T-helper 2 cell treated with Interferon-gamma antibody and Interleukin-4, amounts not matched to agents 100 ng/mL and 5 ng/mL, for 36 hours (primary cell): ENCODE data around the gene ZNF540. TPM values are rescaled to one million over a fixed set of nuclear protein-coding genes. Genes with fewer than 3 reads are reported as not detected.
"Not testable (repeated sequence)": the region's sequence is repeated elsewhere in the genome, so short reads cannot be mapped to it uniquely, and the experiment has no call there.

Source experiments
- intact Hi-C: fragments of 100-400 bp; cut with micrococcal nuclease; formaldehyde crosslinking; loops from one replicate; pipeline ENCODE4 v1.15.1; 2023
- total RNA-seq: library from RNA; stranded (reverse); gene quantifications from 2 replicates; pipeline ENCODE4 v1.2.3, GENCODE V29; 2022

ZNF540 gene
- 0.41 and 0.64 TPM in 2 replicates for total RNA-seq

DNA sequence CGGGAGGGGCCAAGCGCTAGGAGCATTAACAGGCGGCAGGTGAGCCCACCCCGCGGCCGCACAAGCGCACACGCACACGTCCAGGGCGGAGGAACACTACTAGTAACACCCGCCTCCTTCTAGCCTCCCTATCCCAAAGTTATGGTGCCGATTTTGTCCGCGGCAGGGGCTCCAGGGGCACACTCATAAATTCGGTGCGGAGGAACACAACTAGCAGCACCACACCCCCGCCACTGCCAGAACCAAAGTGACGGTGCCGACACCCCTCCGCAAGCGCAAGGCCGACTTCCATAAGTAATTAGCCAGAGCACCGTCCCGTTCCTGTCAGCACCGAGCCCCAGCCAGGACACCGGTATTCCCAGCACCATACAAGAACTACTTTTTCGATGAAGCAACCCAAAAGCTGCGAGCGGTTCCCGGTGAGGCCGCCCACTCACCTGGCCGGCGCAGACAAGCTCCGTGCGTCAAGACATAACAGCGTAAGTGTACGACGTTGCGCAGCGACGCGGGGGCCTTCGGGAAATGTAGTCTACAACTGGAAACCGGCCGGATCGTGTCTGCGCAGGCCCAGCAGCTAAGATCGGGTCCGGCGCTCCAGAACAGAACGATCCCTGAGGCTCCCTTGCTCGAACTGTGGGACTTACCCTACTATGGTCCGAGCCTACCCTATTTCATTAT lies at the start of gene ZNF540, which contains the start of gene ZNF571:
Gene ZNF540, plus strand, starts transcription at position 573 of the 678 bp plus-strand sequence. CDS start 3,572 bp downstream, outside the sequence.
Gene ZNF571, minus strand, starts transcription at position 489 of the 678 bp plus-strand sequence. CDS start 8,116 bp downstream, outside the sequence.
- intact Hi-C loops, result loop anchor here (1.0 to 10.0 kb wide), 6 partner anchors 61 to 223 kb away; partner anchors contain the start of genes ZFP30, ZNF527, ZNF570 and ZNF573

DNA sequence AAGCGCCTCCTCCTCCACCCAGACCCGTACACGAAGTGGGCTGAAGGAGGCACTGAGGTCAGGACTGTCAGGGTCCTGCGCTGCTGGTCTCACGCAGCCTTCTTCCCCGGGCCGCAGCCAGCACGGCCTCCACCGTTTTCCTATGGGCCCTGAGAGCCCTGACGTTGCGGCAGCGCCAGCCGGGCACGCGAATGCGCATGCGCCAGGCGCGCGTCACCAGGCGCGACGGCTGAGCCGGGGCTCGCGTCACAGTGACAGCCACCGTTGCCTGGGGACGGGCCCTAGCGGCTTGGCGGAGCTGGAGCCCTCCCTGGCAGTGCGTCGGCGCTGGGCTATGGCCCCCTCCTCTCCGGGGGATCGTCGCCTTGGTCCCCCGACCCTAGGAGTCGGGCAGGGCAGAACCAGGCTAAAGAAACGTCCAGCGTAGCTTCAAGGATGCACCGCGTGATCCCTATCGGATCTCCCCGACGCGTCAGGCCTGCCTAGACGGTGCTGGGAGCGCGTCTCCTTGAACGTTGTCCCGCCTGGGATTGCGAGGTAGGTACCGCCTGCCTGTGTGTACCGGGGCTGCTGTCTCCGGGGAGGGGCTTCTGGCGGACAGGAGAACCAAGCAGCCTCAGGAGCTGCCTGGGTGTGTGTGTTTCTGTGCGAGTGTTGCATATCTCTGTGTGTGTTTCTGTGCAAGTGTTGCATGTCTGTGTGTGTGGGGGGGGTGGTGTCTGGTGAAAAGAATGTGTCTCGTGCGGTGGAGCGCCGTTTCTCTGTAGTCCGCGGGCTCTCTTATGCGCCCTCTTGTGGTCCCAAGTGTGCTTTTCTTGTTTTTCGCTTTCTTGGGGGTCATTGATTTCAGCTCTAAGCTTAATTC lies 43.3 kb upstream of the ZNF540 start:
- intact Hi-C loops, result no loop called here

DNA sequence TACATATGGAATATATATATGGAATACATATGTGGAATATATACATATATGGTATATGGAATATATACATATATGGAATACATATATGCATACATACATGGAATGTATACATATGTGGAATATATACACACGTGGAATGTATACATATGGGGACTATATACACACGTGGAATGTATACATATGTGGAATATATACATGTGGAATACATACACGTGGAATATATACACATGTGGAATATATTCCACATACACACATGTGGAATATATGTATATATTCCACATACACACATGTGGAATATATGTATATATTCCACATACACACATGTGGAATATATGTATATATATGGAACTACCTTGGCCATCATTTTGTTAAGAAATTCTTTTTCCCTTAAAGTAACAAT lies 31.2 kb upstream of the ZNF540 start:
- intact Hi-C loops, result no loop called here

DNA sequence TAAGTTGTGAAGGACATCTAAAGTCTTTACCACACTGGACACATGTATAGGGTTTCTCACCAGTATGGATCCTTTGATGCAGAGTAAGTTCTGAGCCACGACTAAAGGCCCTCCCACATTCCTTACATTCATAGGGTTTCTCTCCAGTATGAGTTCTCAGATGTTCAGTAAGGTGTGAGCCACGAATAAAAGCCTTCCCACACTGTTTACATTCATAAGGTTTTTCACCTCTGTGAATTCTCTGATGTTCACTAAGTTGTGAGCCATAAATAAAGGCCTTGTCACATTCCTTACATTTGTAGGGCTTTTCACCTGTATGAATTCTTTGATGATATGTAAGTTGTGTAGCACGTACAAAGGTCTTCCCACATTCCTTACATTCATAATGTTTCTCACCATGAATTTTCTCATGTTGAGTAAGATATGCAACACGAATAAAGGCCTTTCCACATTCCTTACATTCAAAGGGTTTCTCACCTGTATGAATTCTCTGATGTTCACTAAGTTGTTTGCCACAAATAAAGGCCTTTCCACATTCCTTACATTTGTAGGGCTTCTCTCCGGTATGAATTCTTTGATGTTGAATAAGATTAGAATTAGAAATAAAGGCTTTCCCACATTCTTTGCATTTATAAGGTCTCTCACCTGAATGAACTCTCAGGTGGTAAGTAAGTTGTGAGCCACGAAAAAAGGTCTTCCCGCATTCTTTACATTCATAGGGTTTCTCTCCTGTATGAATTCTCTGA lies 29.9 kb upstream of the ZNF540 start:
- intact Hi-C loops, result no loop called here

DNA sequence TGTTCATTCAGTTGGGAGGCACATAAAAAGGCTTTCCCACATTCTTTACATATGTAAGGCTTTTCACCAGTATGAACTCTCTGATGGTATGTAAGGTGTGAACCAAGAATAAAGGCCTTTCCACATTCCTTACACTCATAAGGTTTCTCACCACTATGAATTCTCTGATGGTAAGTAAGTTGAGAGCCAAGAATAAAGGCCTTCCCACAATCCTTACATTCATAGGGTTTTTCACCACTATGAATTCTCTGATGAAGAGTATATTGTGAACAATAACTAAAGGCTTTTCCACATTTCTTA lies 29.4 kb upstream of the ZNF540 start:
- intact Hi-C loops, result no loop called here

DNA sequence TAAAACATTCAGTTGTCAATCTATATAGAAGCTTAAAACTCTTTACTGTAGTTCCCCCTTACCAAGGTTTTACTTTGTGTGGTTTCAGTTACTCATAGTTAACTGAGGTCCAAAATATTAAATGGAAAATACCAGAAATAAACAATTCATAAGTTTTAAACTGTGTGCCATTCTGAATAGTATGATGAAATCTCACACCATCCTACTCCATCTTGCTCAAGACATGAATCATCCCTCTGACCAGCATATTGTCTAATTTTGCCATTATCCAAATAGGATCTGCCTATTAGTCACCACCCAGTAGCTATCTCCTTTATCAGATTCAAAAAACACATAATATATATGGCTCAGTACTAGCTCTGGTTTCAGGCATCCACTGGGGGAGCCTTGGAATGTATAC lies 22.5 kb upstream of the ZNF540 start:
- intact Hi-C loops, result no loop called here

DNA sequence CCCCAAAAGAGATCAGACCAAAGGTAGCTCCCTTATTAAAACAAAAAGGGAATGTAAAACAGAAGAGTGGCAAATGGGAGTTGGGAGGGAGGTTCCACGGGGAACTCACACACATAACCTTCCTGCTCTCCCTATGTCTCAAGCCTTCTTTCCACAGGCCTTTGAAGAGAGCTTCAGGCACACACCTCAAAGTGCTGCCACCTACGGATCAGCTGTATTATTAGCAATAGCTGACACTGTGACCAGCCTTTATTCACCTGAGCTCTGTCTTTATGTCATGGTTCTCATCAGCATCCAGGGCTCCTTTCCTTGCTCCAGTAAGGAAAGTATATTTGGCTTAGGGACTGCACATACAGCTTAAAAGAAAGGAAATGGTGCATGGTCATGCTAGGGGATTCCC lies 11.3 kb upstream of the ZNF540 start:
- intact Hi-C loops, result no loop called here

DNA sequence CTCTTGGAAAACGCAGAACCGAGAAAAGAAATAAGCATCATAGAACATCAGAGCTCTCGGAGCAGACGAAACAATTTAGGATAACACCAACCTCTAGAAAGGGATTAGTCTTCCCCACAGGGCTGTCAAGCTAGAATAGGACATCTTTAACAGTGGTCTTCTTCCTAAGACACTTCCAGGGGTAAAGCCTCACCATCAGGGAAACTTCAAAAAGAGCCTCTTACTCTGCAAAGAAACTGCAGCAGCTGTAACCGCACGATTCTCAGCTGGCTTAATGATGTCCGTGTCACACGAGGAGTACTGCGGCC lies 726 bp upstream of the ZNF540 start:
- intact Hi-C loops, result loop anchor here (1.0 to 10.0 kb wide), 6 partner anchors 61 to 223 kb away; partner anchors contain the start of genes ZFP30, ZNF527, ZNF570 and ZNF573

DNA sequence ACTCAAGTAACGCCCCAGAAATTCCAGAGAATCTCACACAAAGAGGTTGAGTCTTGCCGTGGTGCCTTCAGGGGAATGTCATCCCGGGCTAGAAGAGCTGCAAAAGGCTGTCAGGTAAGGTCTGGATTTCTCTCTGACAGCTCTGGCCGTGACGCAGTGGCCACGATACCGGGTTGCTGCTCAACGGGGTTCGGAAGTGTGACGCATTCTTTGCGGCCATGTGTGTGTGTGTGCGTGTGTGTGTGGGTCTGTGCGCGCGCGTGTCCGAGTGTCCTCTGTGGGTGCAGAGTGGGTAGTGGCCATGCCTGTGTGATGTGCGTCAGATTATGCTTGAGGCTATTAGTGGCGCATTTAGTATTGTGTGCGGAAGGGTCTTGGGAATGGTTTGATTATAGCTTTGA lies 306 bp downstream of the ZNF540 start:
- intact Hi-C loops, result loop anchor here (1.0 to 10.0 kb wide), 6 partner anchors 60 to 224 kb away; partner anchors contain the start of genes ZFP30, ZNF527, ZNF570 and ZNF573

DNA sequence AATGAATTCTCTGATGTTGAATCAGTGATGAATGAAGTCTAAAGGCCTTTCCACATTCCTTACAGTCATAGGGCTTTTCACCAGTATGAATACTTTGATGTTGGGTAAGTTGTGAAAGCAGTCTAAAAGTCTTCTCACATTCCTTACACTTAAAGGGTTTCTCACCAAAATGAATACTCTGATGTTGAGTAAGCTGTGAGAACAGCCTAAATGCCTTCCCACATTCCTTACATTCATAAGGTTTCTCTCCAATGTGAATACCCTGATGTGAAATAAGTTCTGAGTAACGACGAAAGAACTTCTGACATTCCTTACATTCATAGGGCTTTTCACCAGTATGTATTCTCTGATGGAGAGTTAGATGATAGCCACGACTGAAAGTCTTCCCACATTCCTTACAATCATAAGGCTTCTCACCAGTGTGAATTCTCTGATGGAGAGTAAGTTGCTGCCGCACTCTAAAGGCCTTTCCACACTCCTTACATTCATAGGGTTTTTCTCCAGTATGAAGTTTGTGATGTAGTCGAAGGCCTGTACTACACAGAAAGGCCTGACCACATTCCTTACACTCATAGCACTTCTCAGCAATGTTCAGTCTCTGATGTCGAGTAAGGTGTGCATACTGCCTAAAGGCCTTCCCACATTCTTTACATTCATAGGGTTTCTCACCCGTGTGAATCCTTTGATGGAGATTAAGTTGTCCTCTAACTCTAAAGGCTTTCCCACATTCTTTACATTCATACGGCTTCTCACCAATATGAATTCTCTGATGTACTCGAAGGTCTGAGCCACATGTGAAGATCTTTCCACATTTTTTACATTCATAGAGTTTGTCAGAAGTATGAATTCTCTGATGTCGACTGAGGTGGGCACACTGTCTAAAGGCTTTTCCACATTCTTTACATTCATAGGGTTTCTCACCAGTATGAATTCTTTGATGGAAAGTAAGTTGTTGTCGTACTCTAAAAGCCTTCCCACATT lies 40.7 kb downstream of the ZNF540 start:
- intact Hi-C loops, result no loop called here

DNA sequence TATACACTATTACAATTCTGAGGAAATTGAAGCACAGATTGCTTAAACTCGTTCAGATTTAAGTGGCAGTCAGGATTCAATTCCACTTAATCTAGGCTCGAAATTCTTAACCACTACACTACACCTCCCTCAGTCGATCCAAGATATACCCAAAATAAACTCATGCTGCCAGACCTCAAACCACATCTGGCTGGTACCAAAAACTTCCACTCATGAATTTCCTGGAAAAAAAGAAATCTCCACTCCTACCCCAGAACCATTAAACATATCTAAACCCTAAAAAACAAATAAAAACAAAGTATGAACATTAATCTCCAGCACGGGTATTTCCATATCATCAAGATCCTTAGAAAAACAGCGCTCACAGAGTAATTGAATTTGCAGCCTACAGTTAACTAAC lies 59.4 kb downstream of the ZNF540 start:
- intact Hi-C loops, result loop anchor here (2.0 kb wide), 1 partner anchor 187 kb away; the partner anchor contains the start of gene ZNF569

DNA sequence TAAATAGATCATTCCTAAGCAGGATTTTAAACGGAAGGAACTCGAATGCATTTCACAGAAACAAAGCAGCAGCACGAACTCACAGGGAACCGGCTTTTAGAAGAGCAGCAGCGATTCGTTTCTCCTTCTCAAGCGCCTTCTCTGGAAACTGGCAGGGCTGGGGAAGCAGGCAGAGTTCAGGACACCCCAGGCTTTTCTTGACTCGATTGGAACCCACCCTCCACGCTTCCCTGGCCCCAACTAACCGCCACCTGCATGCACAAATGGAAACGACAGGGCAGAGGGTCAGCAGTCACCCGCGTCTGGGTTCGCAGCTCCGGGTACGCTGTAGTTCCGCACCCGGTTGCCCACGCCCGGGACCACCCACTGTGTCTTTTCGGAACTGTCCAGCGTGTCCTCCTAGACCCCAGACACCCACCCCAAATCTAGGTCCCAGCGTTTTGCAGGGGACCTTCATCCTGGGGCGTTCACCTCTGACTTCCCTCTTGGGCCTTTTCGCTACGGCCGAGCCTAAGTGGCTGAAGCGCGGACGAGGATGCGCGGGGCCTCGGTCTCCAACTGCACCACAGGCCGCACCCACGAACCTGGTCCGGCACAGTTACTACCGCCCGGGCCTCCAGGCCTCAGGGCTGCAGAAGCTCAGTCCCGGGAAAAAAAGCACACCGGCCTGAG lies 60.1 kb downstream of the ZNF540 start:
- intact Hi-C loops, result loop anchor here (1.0 to 2.0 kb wide), 4 partner anchors 60 to 283 kb away; partner anchors contain the start of genes ZNF527, ZNF540, ZNF569 and ZNF571

DNA sequence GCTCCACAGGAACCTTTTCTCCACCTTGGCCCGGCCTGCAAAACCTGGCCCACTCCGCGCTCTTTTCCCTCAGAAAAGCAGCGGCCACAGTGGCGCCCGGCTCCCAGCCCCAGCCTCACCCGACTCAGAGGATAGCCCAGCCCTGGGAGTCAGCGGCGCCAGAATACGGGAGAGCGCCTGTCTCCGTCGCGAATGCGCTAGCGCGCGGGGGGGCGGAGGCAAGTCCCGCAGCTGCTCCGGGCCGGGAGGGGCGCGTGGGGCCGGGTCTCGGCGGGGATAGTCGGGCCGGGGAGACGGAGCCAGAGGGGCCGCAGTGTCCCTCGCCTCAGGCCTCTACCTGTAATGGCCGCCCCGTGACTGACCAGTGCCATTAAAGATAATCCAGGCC lies 60.6 kb downstream of the ZNF540 start, which contains the start of gene ZFP30:
Gene ZFP30, minus strand, starts transcription at position 165 of the 388 bp plus-strand sequence. CDS start 7,643 bp downstream, outside the sequence.
- intact Hi-C loops, result loop anchor here (1.0 to 2.0 kb wide), 4 partner anchors 61 to 284 kb away; partner anchors contain the start of genes ZNF527, ZNF540, ZNF569 and ZNF571

DNA sequence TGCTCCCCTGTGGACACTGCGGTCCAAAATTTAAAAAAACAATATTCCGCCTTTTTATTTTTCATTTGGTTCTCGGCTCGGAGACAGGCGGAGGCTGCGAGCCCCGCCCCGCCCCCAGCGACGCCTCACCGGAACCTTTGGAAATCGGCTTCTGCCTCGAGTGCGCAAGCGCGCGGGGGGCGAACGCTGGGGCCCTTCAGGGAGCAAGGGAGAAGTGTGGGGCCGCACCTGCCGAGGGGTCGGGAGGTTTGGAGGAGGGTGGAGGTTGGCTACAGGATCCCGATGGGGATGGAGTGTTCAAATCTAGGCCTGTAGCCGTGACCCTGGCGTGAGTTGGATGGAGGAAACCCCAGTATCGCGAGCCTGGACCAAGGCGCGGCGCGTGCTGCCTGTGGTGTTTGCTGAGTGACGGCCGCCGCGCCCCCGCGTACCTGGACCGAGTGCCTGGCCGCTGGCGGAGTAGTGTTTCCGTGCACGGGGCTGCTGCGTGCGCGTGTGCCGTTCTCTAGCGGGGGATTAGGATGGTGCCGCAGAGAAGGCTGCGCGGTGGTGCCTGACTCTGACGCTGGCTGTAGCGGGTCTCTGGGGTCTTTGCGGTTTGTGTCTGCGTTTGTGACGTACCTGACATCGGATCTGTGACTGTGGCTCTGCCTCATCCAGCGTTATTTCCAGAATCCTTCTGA lies 61.2 kb downstream of the ZNF540 start:
- intact Hi-C loops, result loop anchor here (1.0 to 2.0 kb wide), 4 partner anchors 62 to 285 kb away; partner anchors contain the start of genes ZNF527, ZNF540, ZNF569 and ZNF571

DNA sequence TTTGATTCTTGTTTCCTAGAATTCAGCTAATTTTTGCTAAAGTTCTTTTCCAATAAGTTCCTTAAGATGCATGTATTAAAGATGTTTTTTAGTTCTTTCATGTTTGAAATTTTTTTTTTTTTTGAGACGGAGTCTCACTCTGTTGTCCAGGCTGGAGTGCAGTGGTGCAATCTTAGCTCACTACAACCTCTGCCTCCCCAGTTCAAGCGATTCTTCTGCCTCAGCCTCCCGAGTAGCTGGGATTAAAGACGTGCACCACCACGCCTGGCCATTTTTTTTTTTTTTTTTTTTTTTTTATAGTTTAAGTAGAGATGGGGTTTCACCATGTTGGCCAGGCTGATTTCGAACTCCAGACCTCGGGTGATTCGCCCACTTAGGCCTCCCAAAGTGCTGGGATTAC lies 62.5 kb downstream of the ZNF540 start:
- intact Hi-C loops, result not testable (repeated sequence)
